ENCODE data around the gene PCDHGA1.
A peak's percentile ranks its signal among the peaks of the same experiment; 100 is the strongest.

- TF ChIP-seq CTCF (IDR thresholded peaks at IDR 0.05): peak in 6 of 7 experiments; percentile 13 to 41 (median 38)
- no peak for TF ChIP-seq POLR2A (IDR thresholded peaks at IDR 0.05)
Measured at GRCh38 chr5:141349917-141350619, 19.8 kb downstream of the PCDHGA1 start, which contains the start of gene PCDHGB1.

Data from body of pancreas (tissue), 4 donors.